Panc1 (cell line): ENCODE results near the gene FUT7. TPM values are rescaled to one million over a fixed set of nuclear protein-coding genes. Genes with fewer than 3 reads are reported as not detected.
A peak's percentile ranks its signal among the peaks of the same experiment; 100 is the strongest.

ENCODE experiments used
- ATAC-seq: fragments of 200-7000 bp; cut with Tn5 transposase; 2 replicates; pipeline ENCODE4 v1.9.1; 2020; ENCODE audit warnings: mild to moderate bottlenecking, moderate library complexity
- BruUV-seq: library from RNA; stranded (reverse); fragments of 400-500 nt; replicated peaks from 2 replicates; lab custom pipeline; 2021; lab: Mats Ljungman, UMichigan
- CTCF ChIA-PET: fragments of 300-600 bp; sonication (Branson Sonifier 250); formaldehyde crosslinking; loops from one replicate; lab custom pipeline; 2022; ENCODE audit warnings: antibody characterized with exemption; lab: Charles Lee
- POLR2A ChIA-PET: fragments of 300-600 bp; sonication (Branson Sonifier 250); formaldehyde crosslinking; loops from one replicate; lab custom pipeline; 2022; ENCODE audit warnings: antibody characterized with exemption; lab: Charles Lee
- DNase-seq: peaks from one replicate; pipeline ENCODE4 v3.0.0-alpha.2; 2010; ENCODE audit warnings: low read depth, low spot score
- H3K27ac ChIP-seq: 2 replicates; pipeline ENCODE4 v1.5.1; 2011; ENCODE audit warnings: mild to moderate bottlenecking, low read length, inconsistent platforms
- H3K27me3 ChIP-seq: fragments of 200-500 bp; sonication (Bioruptor generic); 2 replicates; pipeline ENCODE4 v1.6.0; 2014; ENCODE audit warnings: low read length, inconsistent platforms; ENCODE audit not compliant: control insufficient read depth, insufficient read depth
- H3K36me3 ChIP-seq: fragments of 200-500 bp; sonication (Bioruptor generic); 2 replicates; pipeline ENCODE4 v1.5.1; 2014; ENCODE audit warnings: inconsistent platforms, mild to moderate bottlenecking, low read length, moderate library complexity; ENCODE audit not compliant: control insufficient read depth, insufficient read depth
- H3K4me1 ChIP-seq: 2 replicates; pipeline ENCODE4 v1.5.1; 2011; ENCODE audit warnings: inconsistent platforms, mild to moderate bottlenecking, low read length, moderate library complexity; ENCODE audit not compliant: control insufficient read depth, insufficient read depth
- H3K4me3 ChIP-seq, 2 experiments: 2 replicates each; pipeline ENCODE4 v1.5.1; 2011 to 2012; ENCODE audit warnings: low read depth in 2 of 2, low read length in 2 of 2, mild to moderate bottlenecking in 2 of 2, inconsistent platforms in 1 of 2, moderate library complexity in 1 of 2
- H3K9me3 ChIP-seq: fragments of 200-500 bp; sonication (Bioruptor generic); 2 replicates; pipeline ENCODE4 v1.5.1; 2014; ENCODE audit warnings: low read depth, mild to moderate bottlenecking, inconsistent platforms, low read length, moderate library complexity; ENCODE audit not compliant: control insufficient read depth, insufficient read depth
- CTCF ChIP-seq: fragments of 450-650 bp; IDR thresholded peaks from 2 replicates; pipeline ENCODE4 v1.5.1; 2017; ENCODE audit warnings: mild to moderate bottlenecking
- POLR2AphosphoS5 ChIP-seq: IDR thresholded peaks from 2 replicates; pipeline ENCODE4 v1.6.1; 2012; ENCODE audit warnings: mild to moderate bottlenecking, low read depth, low read length, moderate library complexity
- SIN3A ChIP-seq: IDR thresholded peaks from 2 replicates; pipeline ENCODE4 v1.6.1; 2012; ENCODE audit warnings: low read depth, mild to moderate bottlenecking, low read length, moderate library complexity, borderline replicate concordance; ENCODE audit not compliant: insufficient read depth
- TCF7L2 ChIP-seq: IDR thresholded peaks from 2 replicates; pipeline ENCODE4 v1.6.1; 2011; ENCODE audit warnings: mild to moderate bottlenecking, low read depth, low read length, inconsistent platforms
- in situ Hi-C: cut with HindIII; loops from 2 replicates; pipeline ENCODE4 v1.10.0; 2016; ENCODE audit warnings: low sequenced_read_pairs, low pct_unique_long_range_greater_than_20kb
- intact Hi-C: fragments of 100-400 bp; cut with micrococcal nuclease; formaldehyde crosslinking; loops from one replicate; pipeline ENCODE4 v1.10.0; 2022; ENCODE audit not compliant: unreplicated experiment
- total RNA-seq: library from RNA; stranded (reverse); gene quantifications from one replicate; pipeline ENCODE4 v1.2.1, GENCODE V29; 2021; ENCODE audit not compliant: unreplicated experiment
- TF ChIP-seq, protein P1 (sequence below), 2 experiments: IDR thresholded peaks; 2 replicates each; pipeline ENCODE4 v1.6.1; 2011 to 2012; ENCODE audit warnings: low read depth in 2 of 2, control low read depth in 1 of 2, low read length in 1 of 2, mild to moderate bottlenecking in 1 of 2, moderate library complexity in 1 of 2; ENCODE audit not compliant: insufficient read depth in 1 of 2

Gene FUT7
- total RNA-seq, 1 experiment from 2014 or later: not detected

- H3K4me3 ChIP-seq: no peak overlapping the region
- H3K27ac ChIP-seq: no peak overlapping the region
- H3K9me3 ChIP-seq: no peaks in the 10 kb centered on the region
- CTCF ChIA-PET: interaction anchor here (0.7 to 2.0 kb wide), 3 partner anchors 15 to 66 kb away, joined by 3 to 13 read pairs (median 4); partner anchors contain the start of gene DPP7
- POLR2A ChIA-PET: no interaction called here
- no peak for TF ChIP-seq SIN3A
- TF ChIP-seq, protein P1, sequence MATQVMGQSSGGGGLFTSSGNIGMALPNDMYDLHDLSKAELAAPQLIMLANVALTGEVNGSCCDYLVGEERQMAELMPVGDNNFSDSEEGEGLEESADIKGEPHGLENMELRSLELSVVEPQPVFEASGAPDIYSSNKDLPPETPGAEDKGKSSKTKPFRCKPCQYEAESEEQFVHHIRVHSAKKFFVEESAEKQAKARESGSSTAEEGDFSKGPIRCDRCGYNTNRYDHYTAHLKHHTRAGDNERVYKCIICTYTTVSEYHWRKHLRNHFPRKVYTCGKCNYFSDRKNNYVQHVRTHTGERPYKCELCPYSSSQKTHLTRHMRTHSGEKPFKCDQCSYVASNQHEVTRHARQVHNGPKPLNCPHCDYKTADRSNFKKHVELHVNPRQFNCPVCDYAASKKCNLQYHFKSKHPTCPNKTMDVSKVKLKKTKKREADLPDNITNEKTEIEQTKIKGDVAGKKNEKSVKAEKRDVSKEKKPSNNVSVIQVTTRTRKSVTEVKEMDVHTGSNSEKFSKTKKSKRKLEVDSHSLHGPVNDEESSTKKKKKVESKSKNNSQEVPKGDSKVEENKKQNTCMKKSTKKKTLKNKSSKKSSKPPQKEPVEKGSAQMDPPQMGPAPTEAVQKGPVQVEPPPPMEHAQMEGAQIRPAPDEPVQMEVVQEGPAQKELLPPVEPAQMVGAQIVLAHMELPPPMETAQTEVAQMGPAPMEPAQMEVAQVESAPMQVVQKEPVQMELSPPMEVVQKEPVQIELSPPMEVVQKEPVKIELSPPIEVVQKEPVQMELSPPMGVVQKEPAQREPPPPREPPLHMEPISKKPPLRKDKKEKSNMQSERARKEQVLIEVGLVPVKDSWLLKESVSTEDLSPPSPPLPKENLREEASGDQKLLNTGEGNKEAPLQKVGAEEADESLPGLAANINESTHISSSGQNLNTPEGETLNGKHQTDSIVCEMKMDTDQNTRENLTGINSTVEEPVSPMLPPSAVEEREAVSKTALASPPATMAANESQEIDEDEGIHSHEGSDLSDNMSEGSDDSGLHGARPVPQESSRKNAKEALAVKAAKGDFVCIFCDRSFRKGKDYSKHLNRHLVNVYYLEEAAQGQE (IDR thresholded peaks at IDR 0.05; ENCODE audit: insufficient read depth in 1 of 2, low read depth in 2 of 2, low read length in 1 of 2): no peak
- no peak for TF ChIP-seq POLR2AphosphoS5
- no peak for TF ChIP-seq TCF7L2
- TF ChIP-seq CTCF: no peak
- peaks cover 10% of the 10 kb centered on the region; the same call in 1 of the 2 replicates for H3K4me1 ChIP-seq
- no peaks in the 10 kb centered on the region for H3K36me3 ChIP-seq
- in situ Hi-C loops: no loop called here
- intact Hi-C loops: no loop called here
- BruUV-seq: no TSS peak
- H3K27me3 ChIP-seq: no peaks in the 10 kb centered on the region
- no peak for DNase-seq
- ATAC-seq: no peak
These were observed 17.0 kb upstream of the FUT7 start for GRCh38 chr9:137048655-137049543.

GRCh38 chr9:137046088-137046787 lies 14.3 kb upstream of the FUT7 start, which contains the start of gene NPDC1:
NPDC1 (minus strand) TSS chr9:137046177; CDS start chr9:137045989, 188 bp downstream.
- Histone ChIP-seq H3K4me3 (peak within 1 kb of the TSS; percentile 54 to 62), H3K9me3 (no peaks in the 10 kb centered on the region), H3K27me3 (no peaks in the 10 kb centered on the region), H3K27ac (0 out of 2 replicates have a peak within 1 kb of the TSS, but pooled peaks have one; percentile 44), H3K4me1 (peaks cover 10% of the 10 kb centered on the region; the same call in 1 of the 2 replicates), H3K36me3 (no peaks in the 10 kb centered on the region)
- ATAC-seq (peak; percentile 74), DNase-seq (no peak)
- BruUV-seq: no TSS peak
- TF ChIP-seq SIN3A (0 out of 2 replicates have a peak, but pooled peaks have one; percentile 54), TCF7L2 (no peak), CTCF (peak; percentile 90)
- TF ChIP-seq, protein P1 (IDR thresholded peaks at IDR 0.05; ENCODE audit: insufficient read depth in 1 of 2, low read depth in 2 of 2, low read length in 1 of 2): peak; percentile 97 to 98
- POLR2A ChIA-PET: interaction anchor here (0.6 kb wide), 1 partner anchor 63 kb away, joined by 3 read pairs; no protein-coding TSS in a partner anchor
- in situ Hi-C loops: no loop called here
- CTCF ChIA-PET: interaction anchor here (0.6 to 1.4 kb wide), 3 partner anchors 18 to 24 kb away, joined by 4 to 11 read pairs (median 9); no protein-coding TSS in a partner anchor
- intact Hi-C loops: loop anchor here (1.0 kb wide), 1 partner anchor 18 kb away; no protein-coding TSS in a partner anchor
